ENCODE results near the gene AURKAIP1.
"Not testable (repeated sequence)": the region's sequence is repeated elsewhere in the genome, so short reads cannot be mapped to it uniquely, and the experiment has no call there.

The AURKAIP1 gene

GRCh38 chr1:1411626-1412025 is 36.6 kb upstream of the AURKAIP1 start:
- DNase-seq (no peak), ATAC-seq (ENCODE audit: insufficient read depth, low read depth) (no peak)
- Histone ChIP-seq H3K27ac (ENCODE audit: low read length) (no peak overlapping the region), H3K4me3 (ENCODE audit: low read depth in 1 of 2, low read length in 2 of 2) (no peak overlapping the region), H2AFZ (ENCODE audit: low read depth, low read length) (no peak overlapping the region), H4K20me1 (ENCODE audit: insufficient read depth, low read length) (peaks cover 10% of the 10 kb centered on the region; the same call in 1 of the 2 replicates), H3K9me3 (ENCODE audit: insufficient read depth, low read length, severe bottlenecking) (no peaks in the 10 kb centered on the region), H3K79me2 (ENCODE audit: insufficient read depth, low read length) (peaks cover 26% of the 10 kb centered on the region), H3K9ac (ENCODE audit: low read depth, low read length) (no peak overlapping the region), H3K4me2 (ENCODE audit: insufficient read depth, low read length) (no peak overlapping the region), H3K4me1 (ENCODE audit: insufficient read depth, low read length) (peaks cover 19% of the 10 kb centered on the region), H3K36me3 (ENCODE audit: insufficient read depth, low read length) (peaks cover 7% of the 10 kb centered on the region; the same call in 1 of the 2 replicates), H3K27me3 (ENCODE audit: insufficient read depth, low read length, poor library complexity) (no peaks in the 10 kb centered on the region)
- TF ChIP-seq EZH2 (IDR thresholded peaks at IDR 0.05; ENCODE audit: borderline replicate concordance, low read depth, low read length, severe bottlenecking), result no peak
- TF ChIP-seq, protein P1, sequence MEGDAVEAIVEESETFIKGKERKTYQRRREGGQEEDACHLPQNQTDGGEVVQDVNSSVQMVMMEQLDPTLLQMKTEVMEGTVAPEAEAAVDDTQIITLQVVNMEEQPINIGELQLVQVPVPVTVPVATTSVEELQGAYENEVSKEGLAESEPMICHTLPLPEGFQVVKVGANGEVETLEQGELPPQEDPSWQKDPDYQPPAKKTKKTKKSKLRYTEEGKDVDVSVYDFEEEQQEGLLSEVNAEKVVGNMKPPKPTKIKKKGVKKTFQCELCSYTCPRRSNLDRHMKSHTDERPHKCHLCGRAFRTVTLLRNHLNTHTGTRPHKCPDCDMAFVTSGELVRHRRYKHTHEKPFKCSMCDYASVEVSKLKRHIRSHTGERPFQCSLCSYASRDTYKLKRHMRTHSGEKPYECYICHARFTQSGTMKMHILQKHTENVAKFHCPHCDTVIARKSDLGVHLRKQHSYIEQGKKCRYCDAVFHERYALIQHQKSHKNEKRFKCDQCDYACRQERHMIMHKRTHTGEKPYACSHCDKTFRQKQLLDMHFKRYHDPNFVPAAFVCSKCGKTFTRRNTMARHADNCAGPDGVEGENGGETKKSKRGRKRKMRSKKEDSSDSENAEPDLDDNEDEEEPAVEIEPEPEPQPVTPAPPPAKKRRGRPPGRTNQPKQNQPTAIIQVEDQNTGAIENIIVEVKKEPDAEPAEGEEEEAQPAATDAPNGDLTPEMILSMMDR (IDR thresholded peaks at IDR 0.05; ENCODE audit: borderline replicate concordance, extremely low read depth, low read length, poor library complexity, severe bottlenecking), result no peak

DNA sequence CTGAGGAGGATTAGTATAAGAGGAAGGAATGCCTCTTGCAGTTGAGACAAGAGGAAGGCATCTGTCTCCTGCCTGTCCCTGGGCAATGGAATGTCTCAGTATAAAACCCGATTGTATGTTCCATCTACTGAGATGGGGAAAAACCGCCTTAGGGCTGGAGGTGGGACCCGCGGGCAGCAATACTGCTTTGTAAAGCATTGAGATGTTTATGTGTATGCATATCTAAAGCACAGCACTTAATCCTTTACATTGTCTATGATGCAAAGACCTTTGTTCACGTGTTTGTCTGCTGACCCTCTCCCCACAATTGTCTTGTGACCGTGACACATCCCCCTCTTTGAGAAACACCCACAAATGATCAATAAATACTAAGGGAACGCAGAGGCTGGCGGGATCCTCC is 35.2 kb upstream of the AURKAIP1 start:
- H2AFZ ChIP-seq (ENCODE audit: low read depth, low read length); H3K4me3 ChIP-seq (ENCODE audit: low read depth in 1 of 2, low read length in 2 of 2); H3K27me3 ChIP-seq (ENCODE audit: insufficient read depth, low read length, poor library complexity); H3K27ac ChIP-seq (ENCODE audit: low read length); H3K9ac ChIP-seq (ENCODE audit: low read depth, low read length); H3K4me2 ChIP-seq (ENCODE audit: insufficient read depth, low read length); DNase-seq; ATAC-seq (ENCODE audit: insufficient read depth, low read depth); H3K9me3 ChIP-seq (ENCODE audit: insufficient read depth, low read length, severe bottlenecking): not testable (repeated sequence)
- peaks cover 18% of the 10 kb centered on the region; the same call in 1 of the 2 replicates for H4K20me1 ChIP-seq (ENCODE audit: insufficient read depth, low read length)
- H3K79me2 ChIP-seq (ENCODE audit: insufficient read depth, low read length), result peaks cover 40% of the 10 kb centered on the region
- H3K4me1 ChIP-seq (ENCODE audit: insufficient read depth, low read length), result peaks cover 32% of the 10 kb centered on the region
- H3K36me3 ChIP-seq (ENCODE audit: insufficient read depth, low read length), result peaks cover 21% of the 10 kb centered on the region

DNA sequence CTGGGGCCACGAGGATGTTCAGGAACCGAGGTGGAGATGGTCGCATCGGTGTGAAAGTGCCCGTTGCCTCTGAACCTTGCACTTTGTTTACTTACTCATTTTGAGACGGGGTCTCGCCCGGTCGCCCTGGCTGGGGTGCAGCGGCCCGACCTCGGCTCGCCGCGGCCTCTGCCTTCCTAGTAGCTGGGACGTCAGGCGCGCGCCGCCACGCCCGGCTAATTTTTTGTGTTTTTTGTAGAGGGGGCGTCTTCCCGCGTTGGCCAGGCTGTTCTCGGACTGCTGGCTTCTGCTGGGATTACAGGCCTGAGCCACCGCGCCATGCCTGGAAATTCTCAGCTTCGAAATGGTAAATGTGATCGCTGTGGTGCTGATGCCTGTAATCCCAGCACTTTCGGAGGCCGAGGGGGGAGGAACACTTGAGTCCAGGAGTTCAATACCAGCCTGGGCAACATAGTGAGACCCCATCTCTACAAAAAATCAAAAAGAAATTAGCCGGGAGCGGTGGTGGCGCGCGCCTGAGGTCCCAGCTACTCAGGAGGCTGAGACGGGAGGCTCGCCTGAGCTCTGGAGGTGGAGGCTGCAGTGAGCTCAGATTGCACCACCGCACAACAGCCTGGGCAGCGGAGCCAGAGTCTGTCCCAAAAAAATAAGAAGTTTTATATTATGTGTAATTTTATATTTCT is 32.8 kb upstream of the AURKAIP1 start:
- H3K36me3 ChIP-seq (ENCODE audit: insufficient read depth, low read length), result peaks cover 42% of the 10 kb centered on the region
- peaks cover 40% of the 10 kb centered on the region for H3K4me1 ChIP-seq (ENCODE audit: insufficient read depth, low read length)
- H4K20me1 ChIP-seq (ENCODE audit: insufficient read depth, low read length), result peaks cover 22% of the 10 kb centered on the region; the same call in 1 of the 2 replicates
- peak overlapping the region; percentile 97 for H3K9ac ChIP-seq (ENCODE audit: low read depth, low read length)
- no peaks in the 10 kb centered on the region for H3K9me3 ChIP-seq (ENCODE audit: insufficient read depth, low read length, severe bottlenecking)
- H3K4me3 ChIP-seq (ENCODE audit: low read depth in 1 of 2, low read length in 2 of 2), result peak overlapping the region; percentile 62 to 84
- no peaks in the 10 kb centered on the region for H3K27me3 ChIP-seq (ENCODE audit: insufficient read depth, low read length, poor library complexity)
- peak overlapping the region; percentile 89 for H2AFZ ChIP-seq (ENCODE audit: low read depth, low read length)
- DNase-seq (no peak), ATAC-seq (ENCODE audit: insufficient read depth, low read depth) (peak; percentile 3; the same call in 1 of the 3 replicates)
- TF ChIP-seq, protein P1 (IDR thresholded peaks at IDR 0.05; ENCODE audit: borderline replicate concordance, extremely low read depth, low read length, poor library complexity, severe bottlenecking), result no peak
- TF ChIP-seq EZH2 (IDR thresholded peaks at IDR 0.05; ENCODE audit: borderline replicate concordance, low read depth, low read length, severe bottlenecking), result no peak
- peak overlapping the region; percentile 91 for H3K27ac ChIP-seq (ENCODE audit: low read length)
- peaks cover 58% of the 10 kb centered on the region for H3K79me2 ChIP-seq (ENCODE audit: insufficient read depth, low read length)
- H3K4me2 ChIP-seq (ENCODE audit: insufficient read depth, low read length), result peak overlapping the region; percentile 96

GRCh38 chr1:1406821-1407635 is 32.0 kb upstream of the AURKAIP1 start, which contains the start of gene MRPL20:
Gene MRPL20, minus strand, starts transcription at chr1:1407293. Its CDS starts 76 bp downstream, at chr1:1407217.
- Histone ChIP-seq H3K36me3 (ENCODE audit: insufficient read depth, low read length) (peaks cover 49% of the 10 kb centered on the region), H3K4me1 (ENCODE audit: insufficient read depth, low read length) (peaks cover 45% of the 10 kb centered on the region), H3K27me3 (ENCODE audit: insufficient read depth, low read length, poor library complexity) (no peaks in the 10 kb centered on the region), H3K9me3 (ENCODE audit: insufficient read depth, low read length, severe bottlenecking) (no peaks in the 10 kb centered on the region), H3K4me2 (ENCODE audit: insufficient read depth, low read length) (peak within 1 kb of the TSS; percentile 96), H3K79me2 (ENCODE audit: insufficient read depth, low read length) (peaks cover 65% of the 10 kb centered on the region), H3K9ac (ENCODE audit: low read depth, low read length) (peak within 1 kb of the TSS; percentile 97), H3K27ac (ENCODE audit: low read length) (peak within 1 kb of the TSS; percentile 91), H4K20me1 (ENCODE audit: insufficient read depth, low read length) (peaks cover 27% of the 10 kb centered on the region; the same call in 1 of the 2 replicates), H2AFZ (ENCODE audit: low read depth, low read length) (peak within 1 kb of the TSS; percentile 89), H3K4me3 (ENCODE audit: low read depth in 1 of 2, low read length in 2 of 2) (peak within 1 kb of the TSS; percentile 62 to 84)
- TF ChIP-seq EZH2 (IDR thresholded peaks at IDR 0.05; ENCODE audit: borderline replicate concordance, low read depth, low read length, severe bottlenecking), result no peak
- TF ChIP-seq, protein P1 (IDR thresholded peaks at IDR 0.05; ENCODE audit: borderline replicate concordance, extremely low read depth, low read length, poor library complexity, severe bottlenecking), result no peak
- DNase-seq, result peak; percentile 96
- peak; percentile 94 for ATAC-seq (ENCODE audit: insufficient read depth, low read depth)
